HEK293T (cell line): ENCODE results near the gene TIGAR.

Source experiments
- CTCF ChIA-PET: fragments of 350-600 bp; formaldehyde crosslinking; extraction: SDS; loops from one replicate; lab custom pipeline; 2021; ENCODE audit warnings: antibody characterized with exemption, inconsistent platforms; lab: Yijun Ruan, JAX
- POLR2A ChIA-PET: fragments of 350-600 bp; formaldehyde crosslinking; extraction: SDS; loops from one replicate; lab custom pipeline; 2020; ENCODE audit warnings: antibody characterized with exemption, inconsistent platforms; lab: Yijun Ruan, JAX
- DNase-seq: peaks from one replicate; pipeline ENCODE4 v3.0.0; 2012; ENCODE audit warnings: mixed read lengths; ENCODE audit errors: extremely low spot score
- ARNT ChIP-seq: fragments of 450-650 bp; IDR thresholded peaks from 2 replicates; pipeline ENCODE4 v1.6.1; 2017; ENCODE audit warnings: mild to moderate bottlenecking
- BHLHE40 ChIP-seq: fragments of 450-650 bp; IDR thresholded peaks from 2 replicates; pipeline ENCODE4 v1.6.1; 2016; ENCODE audit warnings: mild to moderate bottlenecking, moderate library complexity, borderline replicate concordance
- CTBP1 ChIP-seq: fragments of 450-650 bp; IDR thresholded peaks from 2 replicates; pipeline ENCODE4 v1.6.1; 2016; ENCODE audit warnings: borderline replicate concordance
- ELF4 ChIP-seq: fragments of 450-650 bp; IDR thresholded peaks from 2 replicates; pipeline ENCODE4 v1.6.1; 2017; ENCODE audit warnings: antibody characterized with exemption
- FOXA1 ChIP-seq: fragments of 450-650 bp; IDR thresholded peaks from 2 replicates; pipeline ENCODE4 v1.6.1; 2016; ENCODE audit warnings: mild to moderate bottlenecking
- FOXK2 ChIP-seq: fragments of 450-650 bp; IDR thresholded peaks from 2 replicates; pipeline ENCODE4 v1.6.1; 2016; ENCODE audit warnings: mild to moderate bottlenecking
- FOXM1 ChIP-seq: fragments of 450-650 bp; IDR thresholded peaks from 2 replicates; pipeline ENCODE4 v1.6.1; 2017; ENCODE audit warnings: mild to moderate bottlenecking, borderline replicate concordance
- HDGF ChIP-seq: fragments of 450-650 bp; IDR thresholded peaks from 2 replicates; pipeline ENCODE4 v1.6.1; 2017; ENCODE audit warnings: antibody characterized with exemption, borderline replicate concordance
- L3MBTL2 ChIP-seq: fragments of 450-650 bp; conservative IDR thresholded peaks from 2 replicates; pipeline ENCODE4 v1.6.1; 2016; ENCODE audit warnings: mild to moderate bottlenecking
- LEF1 ChIP-seq: fragments of 450-650 bp; IDR thresholded peaks from 2 replicates; pipeline ENCODE4 v1.6.1; 2017; ENCODE audit warnings: mild to moderate bottlenecking, borderline replicate concordance
- NFRKB ChIP-seq: fragments of 450-650 bp; IDR thresholded peaks from 2 replicates; pipeline ENCODE4 v1.6.1; 2016; ENCODE audit warnings: mild to moderate bottlenecking, moderate library complexity
- PKNOX1 ChIP-seq: fragments of 450-650 bp; IDR thresholded peaks from 2 replicates; pipeline ENCODE4 v1.6.1; 2016
- SP1 ChIP-seq: fragments of 450-650 bp; IDR thresholded peaks from 2 replicates; pipeline ENCODE4 v1.6.1; 2017
- SUZ12 ChIP-seq: fragments of 450-650 bp; IDR thresholded peaks from 2 replicates; pipeline ENCODE4 v1.6.1; 2016; ENCODE audit warnings: mild to moderate bottlenecking
- TARDBP ChIP-seq: fragments of 450-650 bp; IDR thresholded peaks from 2 replicates; pipeline ENCODE4 v1.6.1; 2016
- ZNF384 ChIP-seq: fragments of 450-650 bp; IDR thresholded peaks from 2 replicates; pipeline ENCODE4 v1.6.1; 2016

The TIGAR gene

GRCh38 chr12:4288296-4289131 is 32.5 kb upstream of the TIGAR start:
- POLR2A ChIA-PET, result no interaction called here
- CTCF ChIA-PET, result interaction anchor here (1.9 kb wide), 1 partner anchor 12 kb away, joined by 6 read pairs; no protein-coding TSS in a partner anchor
- no peak for DNase-seq
- no peak for TF ChIP-seq TARDBP
- TF ChIP-seq BHLHE40, result no peak
- TF ChIP-seq NFRKB, result no peak

GRCh38 chr12:4289231-4289878 is 31.7 kb upstream of the TIGAR start:
- POLR2A ChIA-PET, result no interaction called here

GRCh38 chr12:4289998-4290790 is 30.8 kb upstream of the TIGAR start:
- no peak for TF ChIP-seq FOXM1
- no peak for TF ChIP-seq ELF4
- no peak for TF ChIP-seq ZNF384
- TF ChIP-seq L3MBTL2, result no peak
- no peak for TF ChIP-seq SUZ12
- no peak for TF ChIP-seq HDGF
- no peak for TF ChIP-seq LEF1
- TF ChIP-seq SP1, result no peak
- no peak for TF ChIP-seq TARDBP
- no peak for TF ChIP-seq FOXK2
- no peak for TF ChIP-seq FOXA1
- TF ChIP-seq NFRKB, result no peak
- TF ChIP-seq BHLHE40, result no peak
- TF ChIP-seq PKNOX1, result no peak
- no peak for TF ChIP-seq CTBP1
- TF ChIP-seq ARNT, result no peak
- ChIA-PET POLR2A (no interaction called here), CTCF (interaction anchor here (1.9 kb wide), 1 partner anchor 13 kb away, joined by 6 read pairs; no protein-coding TSS in a partner anchor)
- no peak for DNase-seq

More at GRCh38 chr12:4289231-4289878, 31.7 kb upstream of the TIGAR start:
- DNase-seq, result no peak
- CTCF ChIA-PET, result interaction anchor here (1.9 kb wide), 1 partner anchor 12 kb away, joined by 6 read pairs; no protein-coding TSS in a partner anchor
- TF ChIP-seq FOXA1 (no peak), TARDBP (no peak), NFRKB (no peak), FOXM1 (no peak), HDGF (no peak), LEF1 (no peak), PKNOX1 (no peak), FOXK2 (no peak), ARNT (no peak), L3MBTL2 (no peak), BHLHE40 (no peak), ELF4 (no peak), SP1 (no peak), CTBP1 (no peak), ZNF384 (no peak), SUZ12 (no peak)

GRCh38 chr12:4292341-4293073 is 28.5 kb upstream of the TIGAR start:
- TF ChIP-seq TARDBP (no peak), SUZ12 (no peak), FOXK2 (no peak), CTBP1 (no peak), BHLHE40 (no peak), PKNOX1 (no peak), ARNT (no peak), FOXM1 (no peak), SP1 (no peak)
- POLR2A ChIA-PET, result interaction anchor here (1.4 kb wide), 1 partner anchor 9 kb away, joined by 4 read pairs; no protein-coding TSS in a partner anchor
- CTCF ChIA-PET, result no interaction called here
- no peak for DNase-seq

GRCh38 chr12:4293299-4293965 is 27.6 kb upstream of the TIGAR start:
- ChIA-PET POLR2A (interaction anchor here (1.3 kb wide), 1 partner anchor 17 kb away, joined by 4 read pairs; no protein-coding TSS in a partner anchor), CTCF (no interaction called here)
- DNase-seq, result no peak
- TF ChIP-seq SP1 (no peak), FOXM1 (no peak), CTBP1 (no peak), L3MBTL2 (no peak), LEF1 (no peak), FOXA1 (no peak), ZNF384 (no peak), TARDBP (no peak)
